Measurements from ENCODE around the gene EFTUD2. TPM values are rescaled to one million over a fixed set of nuclear protein-coding genes. Genes with fewer than 3 reads are reported as not detected.

Gene EFTUD2
- total RNA-seq, 2 donors from 2014 or later = 192 to 232 TPM

- Mint-ChIP-seq H3K4me3 (no peak overlapping the region), H3K4me1 (ENCODE audit: low read depth in 2 of 2) (no peaks in the 10 kb centered on the region), H3K9me3 (no peaks in the 10 kb centered on the region), H3K36me3 (no peaks in the 10 kb centered on the region), H3K27ac (no peak overlapping the region), H3K27me3 (no peaks in the 10 kb centered on the region)
- DNase-seq (ENCODE audit: low spot score) (no peak), ATAC-seq (no peak)
Observed at GRCh38 chr17:44920565-44920940, 21.3 kb upstream of the EFTUD2 start.

GRCh38 chr17:44919885-44920564, 20.8 kb upstream of the EFTUD2 start:
- DNase-seq (ENCODE audit: low spot score) = no peak
- ATAC-seq = peak; percentile 75 to 82
- H3K27me3 Mint-ChIP-seq = no peaks in the 10 kb centered on the region
- no peaks in the 10 kb centered on the region for H3K9me3 Mint-ChIP-seq
- H3K4me3 Mint-ChIP-seq = no peak overlapping the region
- H3K4me1 Mint-ChIP-seq (ENCODE audit: low read depth in 2 of 2) = no peaks in the 10 kb centered on the region
- no peaks in the 10 kb centered on the region for H3K36me3 Mint-ChIP-seq
- H3K27ac Mint-ChIP-seq = no peak overlapping the region

- DNase-seq (ENCODE audit: low spot score) (no peak), ATAC-seq (no peak)
- Mint-ChIP-seq H3K27ac (no peak overlapping the region), H3K36me3 (no peaks in the 10 kb centered on the region), H3K4me3 (no peak overlapping the region), H3K9me3 (no peaks in the 10 kb centered on the region), H3K4me1 (ENCODE audit: low read depth in 2 of 2) (no peaks in the 10 kb centered on the region), H3K27me3 (peaks cover 0 to 2% of the 10 kb centered on the region in 2 donors)
Observed at GRCh38 chr17:44919411-44919810, 20.2 kb upstream of the EFTUD2 start.

GRCh38 chr17:44918006-44918405, 18.8 kb upstream of the EFTUD2 start:
- ATAC-seq (no peak), DNase-seq (ENCODE audit: low spot score) (no peak)
- H3K27me3 Mint-ChIP-seq = peaks cover 8 to 9% of the 10 kb centered on the region in 2 donors
- no peak overlapping the region for H3K4me3 Mint-ChIP-seq
- H3K9me3 Mint-ChIP-seq = no peaks in the 10 kb centered on the region
- no peak overlapping the region for H3K27ac Mint-ChIP-seq
- H3K36me3 Mint-ChIP-seq = no peaks in the 10 kb centered on the region
- peaks cover 0 to 6% of the 10 kb centered on the region in 2 donors for H3K4me1 Mint-ChIP-seq (ENCODE audit: low read depth in 2 of 2)

- Mint-ChIP-seq H3K4me1 (ENCODE audit: low read depth in 2 of 2) (peaks cover 2 to 8% of the 10 kb centered on the region in 2 donors), H3K36me3 (no peaks in the 10 kb centered on the region), H3K27ac (no peak overlapping the region), H3K27me3 (peaks cover 11 to 13% of the 10 kb centered on the region in 2 donors), H3K4me3 (no peak overlapping the region), H3K9me3 (no peaks in the 10 kb centered on the region)
- DNase-seq (ENCODE audit: low spot score) (no peak), ATAC-seq (no peak)
Observed at GRCh38 chr17:44917456-44917855, 18.2 kb upstream of the EFTUD2 start.

GRCh38 chr17:44916781-44917241, 17.6 kb upstream of the EFTUD2 start:
- no peak for DNase-seq (ENCODE audit: low spot score)

GRCh38 chr17:44915862-44916780, 16.9 kb upstream of the EFTUD2 start:
- no peaks in the 10 kb centered on the region for H3K36me3 Mint-ChIP-seq
- H3K27ac Mint-ChIP-seq = no peak overlapping the region
- H3K27me3 Mint-ChIP-seq = peaks cover 12 to 16% of the 10 kb centered on the region in 2 donors
- peaks cover 6 to 10% of the 10 kb centered on the region in 2 donors for H3K4me1 Mint-ChIP-seq (ENCODE audit: low read depth in 2 of 2)
- no peaks in the 10 kb centered on the region for H3K9me3 Mint-ChIP-seq
- H3K4me3 Mint-ChIP-seq = no peak overlapping the region
- ATAC-seq (no peak), DNase-seq (ENCODE audit: low spot score) (no peak)

More at GRCh38 chr17:44916781-44917241, 17.6 kb upstream of the EFTUD2 start:
- Mint-ChIP-seq H3K27ac (no peak overlapping the region), H3K4me1 (ENCODE audit: low read depth in 2 of 2) (peaks cover 3 to 10% of the 10 kb centered on the region in 2 donors), H3K4me3 (no peak overlapping the region), H3K36me3 (no peaks in the 10 kb centered on the region), H3K27me3 (peaks cover 12 to 16% of the 10 kb centered on the region in 2 donors), H3K9me3 (no peaks in the 10 kb centered on the region)
- no peak for ATAC-seq

GRCh38 chr17:44915321-44915726, 16.1 kb upstream of the EFTUD2 start, which contains the start of gene GFAP:
GFAP (minus strand) TSS chr17:44915500; CDS start chr17:44915486, 14 bp downstream.
- Mint-ChIP-seq H3K27me3 (peaks cover 16 to 17% of the 10 kb centered on the region in 2 donors), H3K27ac (no peak within 1 kb of the TSS), H3K36me3 (no peaks in the 10 kb centered on the region), H3K4me3 (no peak within 1 kb of the TSS), H3K4me1 (ENCODE audit: low read depth in 2 of 2) (peaks cover 10 to 11% of the 10 kb centered on the region in 2 donors), H3K9me3 (no peaks in the 10 kb centered on the region)
- ATAC-seq (no peak), DNase-seq (ENCODE audit: low spot score) (no peak)

- H3K36me3 Mint-ChIP-seq = no peaks in the 10 kb centered on the region
- DNase-seq (ENCODE audit: low spot score) (no peak), ATAC-seq (no peak)
- peaks cover 10 to 11% of the 10 kb centered on the region in 2 donors for H3K4me1 Mint-ChIP-seq (ENCODE audit: low read depth in 2 of 2)
- no peak overlapping the region for H3K4me3 Mint-ChIP-seq
- H3K27ac Mint-ChIP-seq = no peak overlapping the region
- no peaks in the 10 kb centered on the region for H3K9me3 Mint-ChIP-seq
- H3K27me3 Mint-ChIP-seq = peaks cover 16 to 17% of the 10 kb centered on the region in 2 donors
Observed at GRCh38 chr17:44914698-44915271, 15.5 kb upstream of the EFTUD2 start.

- H3K4me1 Mint-ChIP-seq (ENCODE audit: low read depth in 2 of 2) = peaks cover 10 to 11% of the 10 kb centered on the region in 2 donors
- DNase-seq (ENCODE audit: low spot score) = no peak
- no peaks in the 10 kb centered on the region for H3K36me3 Mint-ChIP-seq
- no peak for ATAC-seq
- no peak overlapping the region for H3K4me3 Mint-ChIP-seq
- peaks cover 16 to 17% of the 10 kb centered on the region in 2 donors for H3K27me3 Mint-ChIP-seq
- no peak overlapping the region for H3K27ac Mint-ChIP-seq
- no peaks in the 10 kb centered on the region for H3K9me3 Mint-ChIP-seq
Observed at GRCh38 chr17:44914148-44914547, 14.9 kb upstream of the EFTUD2 start.

- Mint-ChIP-seq H3K36me3 (no peaks in the 10 kb centered on the region), H3K27me3 (peaks cover 16 to 18% of the 10 kb centered on the region in 2 donors), H3K9me3 (no peaks in the 10 kb centered on the region), H3K4me3 (no peak overlapping the region), H3K27ac (no peak overlapping the region), H3K4me1 (ENCODE audit: low read depth in 2 of 2) (peaks cover 10 to 11% of the 10 kb centered on the region in 2 donors)
- no peak for DNase-seq (ENCODE audit: low spot score)
- ATAC-seq = no peak
Observed at GRCh38 chr17:44913676-44914075, 14.4 kb upstream of the EFTUD2 start.

GRCh38 chr17:44912763-44913544, 13.7 kb upstream of the EFTUD2 start:
- peaks cover 10 to 11% of the 10 kb centered on the region in 2 donors for H3K4me1 Mint-ChIP-seq (ENCODE audit: low read depth in 2 of 2)
- H3K4me3 Mint-ChIP-seq = peak overlapping the region; percentile 49
- ATAC-seq = no peak
- no peaks in the 10 kb centered on the region for H3K9me3 Mint-ChIP-seq
- DNase-seq (ENCODE audit: low spot score) = no peak
- H3K36me3 Mint-ChIP-seq = no peaks in the 10 kb centered on the region
- H3K27me3 Mint-ChIP-seq = peaks cover 16 to 19% of the 10 kb centered on the region in 2 donors
- H3K27ac Mint-ChIP-seq = no peak overlapping the region

Measured in natural killer cell treated with Interleukin-12 subunit alpha and Interleukin-12 subunit beta and Interleukin-15 and Interleukin-18, amount 100 ng/mL, for 72 hours (primary cell).